Central memory CD8-positive, alpha-beta T cell (primary cell): ENCODE results near the gene MTERF2.

Experiments
- ATAC-seq: fragments of 150-1000 bp; cut with Tn5 transposase; replicated peaks from 2 replicates; pipeline ENCODE4 v1.10.0; 2022; ENCODE audit warnings: mild to moderate bottlenecking, moderate FRiP score, moderate number of reproducible peaks; ENCODE audit not compliant: poor library complexity, severe bottlenecking; ENCODE audit errors: extremely low read depth
- DNase-seq, 2 donors: peaks; one replicate each; pipeline ENCODE4 v3.0.0; 2021; ENCODE audit warnings: low spot score in 2 of 2
- H3K27ac Mint-ChIP-seq: one replicate; pipeline ENCODE4 v1.8.0; 2022; ENCODE audit warnings: low read depth, mild to moderate bottlenecking, moderate library complexity, mixed read lengths
- H3K27me3 Mint-ChIP-seq: one replicate; pipeline ENCODE4 v1.8.0; 2022; ENCODE audit warnings: mixed read lengths
- H3K36me3 Mint-ChIP-seq: one replicate; pipeline ENCODE4 v1.8.0; 2022; ENCODE audit warnings: mild to moderate bottlenecking, moderate library complexity, mixed read lengths; ENCODE audit not compliant: insufficient read depth
- H3K4me1 Mint-ChIP-seq: one replicate; pipeline ENCODE4 v1.8.0; 2022; ENCODE audit warnings: mixed read lengths
- H3K4me3 Mint-ChIP-seq: one replicate; pipeline ENCODE4 v1.8.0; 2022; ENCODE audit warnings: mild to moderate bottlenecking, moderate library complexity, mixed read lengths
- H3K9me3 Mint-ChIP-seq: one replicate; pipeline ENCODE4 v1.8.0; 2022; ENCODE audit warnings: mixed read lengths

Gene MTERF2

DNA sequence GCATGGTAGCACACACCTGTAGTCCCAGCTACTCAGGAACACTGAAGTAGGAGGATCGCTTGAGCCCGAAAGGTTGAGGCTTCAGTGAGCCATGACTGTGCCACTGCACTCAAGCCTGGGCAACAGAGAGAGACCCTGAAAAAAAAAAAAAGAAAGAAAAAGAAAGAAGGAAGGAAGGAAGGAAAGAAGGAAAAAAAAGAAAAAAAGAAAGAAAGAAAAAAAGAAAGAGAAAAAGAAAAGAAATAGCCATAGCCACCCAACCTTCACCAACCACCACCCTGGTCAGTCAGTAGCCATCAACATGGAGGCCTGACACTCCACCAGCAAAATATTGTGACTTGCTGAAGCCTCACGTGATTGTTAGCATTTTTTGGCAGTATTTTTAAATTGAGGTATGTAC lies 52.7 kb downstream of the MTERF2 start:
- Mint-ChIP-seq H3K27me3 (peaks cover 42% of the 10 kb centered on the region), H3K36me3 (no peaks in the 10 kb centered on the region)

More for the DNA sequence above, 52.7 kb downstream of the MTERF2 start:
- Mint-ChIP-seq H3K4me1 (no peaks in the 10 kb centered on the region), H3K4me3 (no peak overlapping the region), H3K9me3 (no peaks in the 10 kb centered on the region), H3K27ac (no peak overlapping the region)
- DNase-seq = no peak
- no peak for ATAC-seq
